Measurements from ENCODE around the gene TMEM132D. TPM values are rescaled to one million over a fixed set of nuclear protein-coding genes. Genes with fewer than 3 reads are reported as not detected.

Gene TMEM132D
- total RNA-seq, 1 experiment from 2014 or later = not detected

DNA sequence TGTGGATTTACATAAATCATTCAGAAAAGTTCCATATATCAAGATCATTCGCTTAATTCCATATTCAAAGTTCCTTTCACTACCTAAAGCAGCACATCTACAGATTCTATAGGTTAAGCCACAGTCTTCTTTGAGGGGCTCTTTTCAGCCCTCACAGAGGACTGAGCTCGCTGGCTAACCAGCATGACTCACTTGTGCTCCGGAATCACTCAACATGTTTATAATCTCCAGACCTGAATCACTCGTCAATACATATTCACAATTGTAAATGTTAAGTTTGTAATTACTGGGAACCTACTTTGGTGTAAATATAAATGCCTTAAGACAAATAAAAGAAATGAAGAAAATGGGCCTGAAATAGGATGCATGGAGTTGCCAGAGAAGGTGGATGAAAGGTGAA, 315.7 kb downstream of the TMEM132D start:
- no TSS peak for BruUV-seq (replicated peaks)
- ATAC-seq (no peak), DNase-seq (ENCODE audit: low read depth, low spot score) (no peak)
- no peaks in the 10 kb centered on the region for H3K36me3 ChIP-seq (ENCODE audit: control insufficient read depth, insufficient read depth, low read length)
- in situ Hi-C loops (cut with HindIII; ENCODE audit: low pct_unique_long_range_greater_than_20kb, low sequenced_read_pairs) (no loop called here), intact Hi-C loops (cut with micrococcal nuclease; ENCODE audit: unreplicated experiment) (no loop called here)
- H3K4me1 ChIP-seq (ENCODE audit: control insufficient read depth, insufficient read depth, low read length) = no peaks in the 10 kb centered on the region
- TF ChIP-seq, protein P1, sequence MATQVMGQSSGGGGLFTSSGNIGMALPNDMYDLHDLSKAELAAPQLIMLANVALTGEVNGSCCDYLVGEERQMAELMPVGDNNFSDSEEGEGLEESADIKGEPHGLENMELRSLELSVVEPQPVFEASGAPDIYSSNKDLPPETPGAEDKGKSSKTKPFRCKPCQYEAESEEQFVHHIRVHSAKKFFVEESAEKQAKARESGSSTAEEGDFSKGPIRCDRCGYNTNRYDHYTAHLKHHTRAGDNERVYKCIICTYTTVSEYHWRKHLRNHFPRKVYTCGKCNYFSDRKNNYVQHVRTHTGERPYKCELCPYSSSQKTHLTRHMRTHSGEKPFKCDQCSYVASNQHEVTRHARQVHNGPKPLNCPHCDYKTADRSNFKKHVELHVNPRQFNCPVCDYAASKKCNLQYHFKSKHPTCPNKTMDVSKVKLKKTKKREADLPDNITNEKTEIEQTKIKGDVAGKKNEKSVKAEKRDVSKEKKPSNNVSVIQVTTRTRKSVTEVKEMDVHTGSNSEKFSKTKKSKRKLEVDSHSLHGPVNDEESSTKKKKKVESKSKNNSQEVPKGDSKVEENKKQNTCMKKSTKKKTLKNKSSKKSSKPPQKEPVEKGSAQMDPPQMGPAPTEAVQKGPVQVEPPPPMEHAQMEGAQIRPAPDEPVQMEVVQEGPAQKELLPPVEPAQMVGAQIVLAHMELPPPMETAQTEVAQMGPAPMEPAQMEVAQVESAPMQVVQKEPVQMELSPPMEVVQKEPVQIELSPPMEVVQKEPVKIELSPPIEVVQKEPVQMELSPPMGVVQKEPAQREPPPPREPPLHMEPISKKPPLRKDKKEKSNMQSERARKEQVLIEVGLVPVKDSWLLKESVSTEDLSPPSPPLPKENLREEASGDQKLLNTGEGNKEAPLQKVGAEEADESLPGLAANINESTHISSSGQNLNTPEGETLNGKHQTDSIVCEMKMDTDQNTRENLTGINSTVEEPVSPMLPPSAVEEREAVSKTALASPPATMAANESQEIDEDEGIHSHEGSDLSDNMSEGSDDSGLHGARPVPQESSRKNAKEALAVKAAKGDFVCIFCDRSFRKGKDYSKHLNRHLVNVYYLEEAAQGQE (IDR thresholded peaks at IDR 0.05; ENCODE audit: insufficient read depth in 1 of 2, low read depth in 2 of 2, low read length in 1 of 2) = no peak
- TF ChIP-seq SIN3A (IDR thresholded peaks at IDR 0.05; ENCODE audit: borderline replicate concordance, insufficient read depth, low read depth, low read length) = no peak
- no peak for TF ChIP-seq POLR2AphosphoS5 (IDR thresholded peaks at IDR 0.05; ENCODE audit: low read depth, low read length)
- TF ChIP-seq, protein P2, sequence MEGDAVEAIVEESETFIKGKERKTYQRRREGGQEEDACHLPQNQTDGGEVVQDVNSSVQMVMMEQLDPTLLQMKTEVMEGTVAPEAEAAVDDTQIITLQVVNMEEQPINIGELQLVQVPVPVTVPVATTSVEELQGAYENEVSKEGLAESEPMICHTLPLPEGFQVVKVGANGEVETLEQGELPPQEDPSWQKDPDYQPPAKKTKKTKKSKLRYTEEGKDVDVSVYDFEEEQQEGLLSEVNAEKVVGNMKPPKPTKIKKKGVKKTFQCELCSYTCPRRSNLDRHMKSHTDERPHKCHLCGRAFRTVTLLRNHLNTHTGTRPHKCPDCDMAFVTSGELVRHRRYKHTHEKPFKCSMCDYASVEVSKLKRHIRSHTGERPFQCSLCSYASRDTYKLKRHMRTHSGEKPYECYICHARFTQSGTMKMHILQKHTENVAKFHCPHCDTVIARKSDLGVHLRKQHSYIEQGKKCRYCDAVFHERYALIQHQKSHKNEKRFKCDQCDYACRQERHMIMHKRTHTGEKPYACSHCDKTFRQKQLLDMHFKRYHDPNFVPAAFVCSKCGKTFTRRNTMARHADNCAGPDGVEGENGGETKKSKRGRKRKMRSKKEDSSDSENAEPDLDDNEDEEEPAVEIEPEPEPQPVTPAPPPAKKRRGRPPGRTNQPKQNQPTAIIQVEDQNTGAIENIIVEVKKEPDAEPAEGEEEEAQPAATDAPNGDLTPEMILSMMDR (IDR thresholded peaks at IDR 0.05) = no peak
- TF ChIP-seq TCF7L2 (IDR thresholded peaks at IDR 0.05; ENCODE audit: low read depth, low read length) = no peak
- H3K27ac ChIP-seq (ENCODE audit: low read length) = no peak overlapping the region
- POLR2A ChIA-PET = no interaction called here
- no peaks in the 10 kb centered on the region for H3K9me3 ChIP-seq (ENCODE audit: control insufficient read depth, insufficient read depth, low read depth, low read length)
- CTCF ChIA-PET = no interaction called here
- no peaks in the 10 kb centered on the region for H3K27me3 ChIP-seq (ENCODE audit: control insufficient read depth, insufficient read depth, low read length)
- H3K4me3 ChIP-seq (ENCODE audit: low read depth in 2 of 2, low read length in 2 of 2) = no peak overlapping the region

- BruUV-seq (replicated peaks) = no TSS peak
- no peaks in the 10 kb centered on the region for H3K9me3 ChIP-seq (ENCODE audit: control insufficient read depth, insufficient read depth, low read depth, low read length)
- CTCF ChIA-PET = no interaction called here
- in situ Hi-C loops (cut with HindIII; ENCODE audit: low pct_unique_long_range_greater_than_20kb, low sequenced_read_pairs) (no loop called here), intact Hi-C loops (cut with micrococcal nuclease; ENCODE audit: unreplicated experiment) (no loop called here)
- H3K27ac ChIP-seq (ENCODE audit: low read length) = no peak overlapping the region
- no peak for ATAC-seq
- POLR2A ChIA-PET = no interaction called here
- no peaks in the 10 kb centered on the region for H3K4me1 ChIP-seq (ENCODE audit: control insufficient read depth, insufficient read depth, low read length)
- no peak overlapping the region for H3K4me3 ChIP-seq (ENCODE audit: low read depth in 2 of 2, low read length in 2 of 2)
- no peaks in the 10 kb centered on the region for H3K27me3 ChIP-seq (ENCODE audit: control insufficient read depth, insufficient read depth, low read length)
- TF ChIP-seq TCF7L2 (IDR thresholded peaks at IDR 0.05; ENCODE audit: low read depth, low read length) = no peak
- TF ChIP-seq, protein P1 (IDR thresholded peaks at IDR 0.05; ENCODE audit: insufficient read depth in 1 of 2, low read depth in 2 of 2, low read length in 1 of 2) = no peak
- no peak for TF ChIP-seq SIN3A (IDR thresholded peaks at IDR 0.05; ENCODE audit: borderline replicate concordance, insufficient read depth, low read depth, low read length)
- TF ChIP-seq, protein P2 (IDR thresholded peaks at IDR 0.05) = no peak
- no peak for TF ChIP-seq POLR2AphosphoS5 (IDR thresholded peaks at IDR 0.05; ENCODE audit: low read depth, low read length)
- DNase-seq (ENCODE audit: low read depth, low spot score) = no peak
- H3K36me3 ChIP-seq (ENCODE audit: control insufficient read depth, insufficient read depth, low read length) = no peaks in the 10 kb centered on the region
These were observed 318.5 kb downstream of the TMEM132D start for GRCh38 chr12:129585296-129585695.
